Keratinocyte (primary cell): ENCODE data around the gene TUBB4B. TPM values are rescaled to one million over a fixed set of nuclear protein-coding genes. Genes with fewer than 3 reads are reported as not detected.

Source experiments
- DNase-seq: peaks from one replicate; pipeline ENCODE4 v3.0.0-alpha.2; 2011; ENCODE audit warnings: low read depth, missing footprints, low spot score
- FAIRE-seq: peaks from 2 replicates; lab custom pipeline; 2011; peaks lifted over from hg19 to GRCh38; lab: Jason Lieb, UNC
- H2AFZ ChIP-seq: 2 replicates; pipeline ENCODE4 v1.6.0; 2012; ENCODE audit warnings: low read length, control low read depth, inconsistent platforms; ENCODE audit not compliant: control insufficient read depth
- H3K27ac ChIP-seq: 2 replicates; pipeline ENCODE4 v1.5.1; 2011; ENCODE audit warnings: low read length; ENCODE audit not compliant: control insufficient read depth, insufficient read depth
- H3K27me3 ChIP-seq: 3 replicates; pipeline ENCODE4 v1.6.0; 2011; ENCODE audit warnings: low read length; ENCODE audit not compliant: control insufficient read depth, insufficient read depth; ENCODE audit errors: extremely low read depth
- H3K36me3 ChIP-seq, 2 experiments: 2 replicates in 1 of 2; 3 replicates in 1 of 2; pipeline ENCODE4 v1.5.1; 2011; ENCODE audit warnings: low read length in 2 of 2, mild to moderate bottlenecking in 1 of 2; ENCODE audit not compliant: control insufficient read depth in 2 of 2, insufficient read depth in 2 of 2; ENCODE audit errors: extremely low read depth in 1 of 2
- H3K4me1 ChIP-seq: 3 replicates; pipeline ENCODE4 v1.5.1; 2011; ENCODE audit warnings: low read length; ENCODE audit not compliant: control insufficient read depth, insufficient read depth; ENCODE audit errors: extremely low read depth
- H3K4me2 ChIP-seq: 3 replicates; pipeline ENCODE4 v1.6.0; 2011; ENCODE audit warnings: low read depth, low read length; ENCODE audit not compliant: control insufficient read depth, insufficient read depth; ENCODE audit errors: extremely low read depth
- H3K4me3 ChIP-seq, 3 experiments: fragments of 200-600 bp in 1 of 3; sonication (generic) in 1 of 3; 2 replicates in 2 of 3; 3 replicates in 1 of 3; pipeline ENCODE4 v1.5.1; 2011 to 2016; ENCODE audit warnings: low read length in 3 of 3, mild to moderate bottlenecking in 3 of 3, control low read depth in 2 of 3, inconsistent platforms in 1 of 3, low read depth in 1 of 3, mixed read lengths in 1 of 3, mixed run types in 1 of 3, moderate library complexity in 1 of 3; ENCODE audit not compliant: control insufficient read depth in 2 of 3, insufficient read depth in 2 of 3; ENCODE audit errors: extremely low read depth in 1 of 3
- H3K79me2 ChIP-seq: 2 replicates; pipeline ENCODE4 v1.6.0; 2012; ENCODE audit warnings: low read length; ENCODE audit not compliant: control insufficient read depth, insufficient read depth
- H3K9ac ChIP-seq: 3 replicates; pipeline ENCODE4 v1.6.0; 2011; ENCODE audit warnings: low read length; ENCODE audit not compliant: control insufficient read depth, insufficient read depth; ENCODE audit errors: extremely low read depth
- H3K9me1 ChIP-seq: 3 replicates; pipeline ENCODE4 v1.6.0; 2011; ENCODE audit warnings: low read length; ENCODE audit not compliant: control insufficient read depth, insufficient read depth; ENCODE audit errors: extremely low read depth
- H3K9me3 ChIP-seq: 2 replicates; pipeline ENCODE4 v1.5.1; 2012; ENCODE audit warnings: low read depth, low read length; ENCODE audit not compliant: control insufficient read depth
- H4K20me1 ChIP-seq: 3 replicates; pipeline ENCODE4 v1.6.0; 2011; ENCODE audit warnings: low read length; ENCODE audit not compliant: control insufficient read depth, insufficient read depth; ENCODE audit errors: extremely low read depth
- CTCF ChIP-seq, 3 experiments: IDR thresholded peaks in 1 of 3; conservative IDR thresholded peaks in 1 of 3; optimal IDR thresholded peaks in 1 of 3; 2 replicates in 2 of 3; 3 replicates in 1 of 3; pipeline versions ENCODE3 to v1.5.1; 2011; ENCODE audit warnings: low read length in 3 of 3, mild to moderate bottlenecking in 3 of 3, moderate library complexity in 2 of 3, control low read depth in 1 of 3, inconsistent platforms in 1 of 3; ENCODE audit not compliant: insufficient read depth in 2 of 3; ENCODE audit errors: extremely low read depth in 1 of 3
- EZH2 ChIP-seq: IDR thresholded peaks from one replicate; pipeline ENCODE4 v1.6.1; 2012; ENCODE audit warnings: inconsistent platforms, mild to moderate bottlenecking, low read length, moderate library complexity
- dilution Hi-C: fragments of 300-500 bp; cut with MboI; formaldehyde crosslinking; loops from one replicate; pipeline ENCODE4 v1.7.0; 2020; ENCODE audit warnings: low sequenced_read_pairs; ENCODE audit not compliant: extremely low pct_ligation_motif_present
- polyA plus RNA-seq, 5 experiments: library from polyadenylated mRNA; depleted of rRNA in 3 of 5; stranded (reverse) in 3 of 5; stranded (forward) in 1 of 5; unstranded in 1 of 5; fragments of >200 nt; gene quantifications; 1 replicate in 1 of 5; 2 replicates in 3 of 5; 3 replicates in 1 of 5; pipeline versions ENCODE4 v1.2.1 to v1.2.3, GENCODE V29; 2011 to 2012; ENCODE audit warnings: missing spikeins in 2 of 5, low read depth in 1 of 5, low replicate concordance in 1 of 5

The TUBB4B gene
- polyA plus RNA-seq, 1 donor (not counting 4 experiments of a cell fraction or from before 2014, with no cell fraction given) = 440 TPM

GRCh38 chr9:137204731-137205125 is 36.4 kb upstream of the TUBB4B start:
- TF ChIP-seq EZH2 (no peak), CTCF (optimal IDR thresholded peaks at IDR 0.05 in 1 of 3, IDR thresholded peaks at IDR 0.05 in 1 of 3, conservative IDR thresholded peaks at IDR 0.05 in 1 of 3; ENCODE audit: extremely low read depth in 1 of 3, insufficient read depth in 2 of 3, low read length in 3 of 3) (no peak)
- Histone ChIP-seq H2AFZ (peak overlapping the region; percentile 78), H3K4me2 (peak overlapping the region; percentile 88), H3K9ac (peak overlapping the region; percentile 93), H3K36me3 (peaks cover 5 to 7% of the 10 kb centered on the region in 2 experiments), H3K9me3 (no peaks in the 10 kb centered on the region), H3K27ac (peak overlapping the region; percentile 83), H3K79me2 (peaks cover 53% of the 10 kb centered on the region), H3K9me1 (no peaks in the 10 kb centered on the region), H3K4me3 (peak overlapping the region; percentile 93 to 97 (median 96)), H4K20me1 (no peaks in the 10 kb centered on the region), H3K4me1 (peaks cover 30% of the 10 kb centered on the region), H3K27me3 (no peaks in the 10 kb centered on the region)
- FAIRE-seq = no peak
- DNase-seq = no peak
- dilution Hi-C loops = no loop called here

GRCh38 chr9:137205126-137206069 is 35.7 kb upstream of the TUBB4B start, which contains the start of the genes NDOR1 and TMEM203:
NDOR1 (plus strand) TSS chr9:137205700; CDS start chr9:137205778, 78 bp downstream.
TMEM203 (minus strand) TSS chr9:137205648; CDS start chr9:137205414, 234 bp downstream.
- Histone ChIP-seq H2AFZ (peak within 1 kb of the TSS; percentile 78), H3K4me2 (peak within 1 kb of the TSS; percentile 100), H3K9me3 (no peaks in the 10 kb centered on the region), H3K4me3 (peak within 1 kb of the TSS; percentile 93 to 97 (median 96)), H3K36me3 (peaks cover 5 to 10% of the 10 kb centered on the region in 2 experiments), H3K27ac (peak within 1 kb of the TSS; percentile 83), H3K79me2 (peaks cover 53% of the 10 kb centered on the region), H3K9ac (peak within 1 kb of the TSS; percentile 93), H4K20me1 (no peaks in the 10 kb centered on the region), H3K4me1 (peaks cover 30% of the 10 kb centered on the region), H3K27me3 (no peaks in the 10 kb centered on the region), H3K9me1 (no peaks in the 10 kb centered on the region)
- dilution Hi-C loops = no loop called here
- TF ChIP-seq CTCF (optimal IDR thresholded peaks at IDR 0.05 in 1 of 3, IDR thresholded peaks at IDR 0.05 in 1 of 3, conservative IDR thresholded peaks at IDR 0.05 in 1 of 3; ENCODE audit: extremely low read depth in 1 of 3, insufficient read depth in 2 of 3, low read length in 3 of 3) (no peak), EZH2 (no peak)
- FAIRE-seq (no peak), DNase-seq (no peak)
